Retinal pigment epithelial cell (primary cell): Measurements from ENCODE around the gene TNS3.
"Not testable (repeated sequence)": the region's sequence is repeated elsewhere in the genome, so short reads cannot be mapped to it uniquely, and the experiment has no call there.

Experiments
- DNase-seq: peaks from one replicate; pipeline ENCODE4 v3.0.0-alpha.2; 2010; ENCODE audit warnings: low read depth
- H3K4me3 ChIP-seq: 2 replicates; pipeline ENCODE4 v1.5.1; 2011; ENCODE audit warnings: mild to moderate bottlenecking, low read length, control low read depth, moderate library complexity
- CTCF ChIP-seq: conservative IDR thresholded peaks from 2 replicates; pipeline ENCODE4 v1.5.1; 2011; ENCODE audit warnings: low read depth, low read length, control low read depth, inconsistent platforms

Gene TNS3

GRCh38 chr7:47473499-47474210 is 108.3 kb downstream of the TNS3 start:
- H3K4me3 ChIP-seq, result no peak overlapping the region
- no peak for TF ChIP-seq CTCF
- no peak for DNase-seq

- no peak for DNase-seq
- no peak overlapping the region for H3K4me3 ChIP-seq
- no peak for TF ChIP-seq CTCF
Observed at GRCh38 chr7:47472444-47473157, 109.3 kb downstream of the TNS3 start.

GRCh38 chr7:47471831-47472230 is 110.1 kb downstream of the TNS3 start:
- TF ChIP-seq CTCF, result no peak
- no peak for DNase-seq
- H3K4me3 ChIP-seq, result no peak overlapping the region

GRCh38 chr7:47471358-47471703 is 110.6 kb downstream of the TNS3 start:
- DNase-seq, result no peak
- H3K4me3 ChIP-seq, result no peak overlapping the region
- no peak for TF ChIP-seq CTCF

- no peak for DNase-seq
- no peak for TF ChIP-seq CTCF
Observed at GRCh38 chr7:47470567-47471357, 111.1 kb downstream of the TNS3 start.

GRCh38 chr7:47469846-47470245 is 112.1 kb downstream of the TNS3 start:
- not testable (repeated sequence) for DNase-seq, H3K4me3 ChIP-seq

More at GRCh38 chr7:47470567-47471357, 111.1 kb downstream of the TNS3 start:
- H3K4me3 ChIP-seq, result no peak overlapping the region

- H3K4me3 ChIP-seq, result no peak overlapping the region
- no peak for DNase-seq
- no peak for TF ChIP-seq CTCF
Observed at GRCh38 chr7:47466832-47467231, 115.1 kb downstream of the TNS3 start.
